VCaP (cell line): ENCODE data around the gene ME2.
A peak's percentile ranks its signal among the peaks of the same experiment; 100 is the strongest.
"Not testable (repeated sequence)": the region's sequence is repeated elsewhere in the genome, so short reads cannot be mapped to it uniquely, and the experiment has no call there.

Experiments
- H3K27ac ChIP-seq: fragments of 450-650 bp; 2 replicates; pipeline ENCODE4 v1.5.1; 2017
- TF ChIP-seq, protein P1 (sequence below): fragments of 450-650 bp; conservative IDR thresholded peaks from 2 replicates; pipeline ENCODE4 v1.5.1; 2017; ENCODE audit warnings: mild to moderate bottlenecking, moderate library complexity

The ME2 gene

DNA sequence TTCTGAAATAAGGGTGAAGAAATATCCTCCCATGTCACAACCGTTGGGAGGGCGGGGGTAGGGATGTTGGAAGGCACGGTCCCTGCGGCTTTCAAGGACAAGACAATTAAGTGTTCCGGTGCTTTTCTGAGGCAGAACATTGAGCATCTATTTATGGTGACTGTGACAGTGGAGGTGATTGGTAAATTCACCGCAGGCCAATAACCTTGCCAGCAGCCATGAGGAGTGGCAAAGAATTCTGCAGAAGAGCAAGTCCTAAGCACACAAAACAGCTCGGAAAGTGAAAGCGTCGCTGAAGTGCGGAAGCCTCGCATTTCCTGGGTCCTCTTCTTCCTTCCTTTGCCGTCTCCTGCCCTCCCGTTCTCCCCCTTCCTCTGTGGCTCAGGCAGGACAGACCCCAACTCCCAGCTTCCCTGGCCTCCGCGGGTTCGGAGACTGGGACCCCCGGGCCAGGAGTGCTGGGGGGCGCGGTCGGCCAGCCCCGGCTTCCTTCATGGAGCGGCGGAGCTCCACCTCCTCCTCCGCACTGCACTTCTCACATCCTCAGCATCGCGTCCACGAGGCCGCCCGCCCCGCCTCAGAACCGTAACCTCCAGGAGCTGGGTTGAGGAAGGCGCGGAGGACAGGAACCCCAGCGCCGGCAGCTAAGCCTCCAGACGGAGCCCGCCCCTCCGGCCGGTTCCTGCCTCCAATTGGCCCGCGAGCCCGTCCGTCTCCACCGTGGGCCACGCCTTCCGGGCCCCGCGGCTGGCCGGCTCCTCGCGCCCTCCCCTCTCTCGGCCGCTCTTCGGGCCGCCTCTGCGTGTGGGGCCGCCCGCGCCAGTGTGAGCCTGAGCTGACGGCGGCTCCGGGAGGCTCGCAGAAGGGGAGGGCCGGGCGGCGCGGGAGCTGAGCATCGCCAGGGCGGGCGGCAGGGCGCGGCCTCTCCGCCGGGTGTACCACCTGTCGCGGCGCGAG is at the start of gene ME2:
Gene ME2, plus strand, starts transcription at position 774 of the 957 bp plus-strand sequence. CDS start 16,703 bp downstream, outside the sequence.
- TF ChIP-seq, protein P1, sequence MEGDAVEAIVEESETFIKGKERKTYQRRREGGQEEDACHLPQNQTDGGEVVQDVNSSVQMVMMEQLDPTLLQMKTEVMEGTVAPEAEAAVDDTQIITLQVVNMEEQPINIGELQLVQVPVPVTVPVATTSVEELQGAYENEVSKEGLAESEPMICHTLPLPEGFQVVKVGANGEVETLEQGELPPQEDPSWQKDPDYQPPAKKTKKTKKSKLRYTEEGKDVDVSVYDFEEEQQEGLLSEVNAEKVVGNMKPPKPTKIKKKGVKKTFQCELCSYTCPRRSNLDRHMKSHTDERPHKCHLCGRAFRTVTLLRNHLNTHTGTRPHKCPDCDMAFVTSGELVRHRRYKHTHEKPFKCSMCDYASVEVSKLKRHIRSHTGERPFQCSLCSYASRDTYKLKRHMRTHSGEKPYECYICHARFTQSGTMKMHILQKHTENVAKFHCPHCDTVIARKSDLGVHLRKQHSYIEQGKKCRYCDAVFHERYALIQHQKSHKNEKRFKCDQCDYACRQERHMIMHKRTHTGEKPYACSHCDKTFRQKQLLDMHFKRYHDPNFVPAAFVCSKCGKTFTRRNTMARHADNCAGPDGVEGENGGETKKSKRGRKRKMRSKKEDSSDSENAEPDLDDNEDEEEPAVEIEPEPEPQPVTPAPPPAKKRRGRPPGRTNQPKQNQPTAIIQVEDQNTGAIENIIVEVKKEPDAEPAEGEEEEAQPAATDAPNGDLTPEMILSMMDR: no peak
- H3K27ac ChIP-seq: peak within 1 kb of the TSS; percentile 86

- peak overlapping the region; percentile 3; the same call in 1 of the 2 replicates for H3K27ac ChIP-seq
- TF ChIP-seq, protein P1: no peak
Observed at GRCh38 chr18:50829644-50830043, 49.3 kb upstream of the ME2 start.

GRCh38 chr18:50830544-50830943 is 48.4 kb upstream of the ME2 start:
- TF ChIP-seq, protein P1: no peak
- H3K27ac ChIP-seq: no peak overlapping the region; the same call in 1 of the 2 replicates

GRCh38 chr18:50832754-50833153 is 46.2 kb upstream of the ME2 start:
- H3K27ac ChIP-seq: no peak overlapping the region
- TF ChIP-seq, protein P1: no peak

GRCh38 chr18:50833496-50833895 is 45.4 kb upstream of the ME2 start:
- H3K27ac ChIP-seq: not testable (repeated sequence)

DNA sequence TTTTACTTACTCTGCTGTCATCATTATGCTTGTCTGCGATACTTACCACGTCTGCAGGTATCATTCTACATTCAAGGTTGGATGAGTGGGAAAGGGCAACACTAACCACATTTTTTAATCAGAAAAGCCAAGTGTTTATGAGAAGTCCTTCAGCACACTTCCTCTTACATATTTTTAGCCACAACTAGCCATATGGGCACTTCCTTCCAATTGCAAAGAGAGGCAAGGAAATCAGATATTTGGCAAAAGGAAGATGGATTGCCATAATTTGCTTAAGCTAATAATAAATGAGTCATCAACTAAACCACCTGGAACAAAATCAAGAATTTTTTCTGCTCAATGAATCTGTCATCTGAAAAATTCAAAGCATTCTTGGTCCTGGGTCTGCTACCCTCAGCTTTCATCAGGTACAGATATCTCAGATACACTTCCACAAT is 42.4 kb upstream of the ME2 start:
- H3K27ac ChIP-seq: no peak overlapping the region
- TF ChIP-seq, protein P1: no peak

- TF ChIP-seq, protein P1: no peak
- peak overlapping the region; percentile 68 for H3K27ac ChIP-seq
Observed at GRCh38 chr18:50839341-50839740, 39.6 kb upstream of the ME2 start.

GRCh38 chr18:50839996-50840395 is 38.9 kb upstream of the ME2 start:
- peak overlapping the region; percentile 68 for H3K27ac ChIP-seq
- TF ChIP-seq, protein P1: no peak
